ENCODE data around the gene TST. TPM values are rescaled to one million over a fixed set of nuclear protein-coding genes. Genes with fewer than 3 reads are reported as not detected.

The TST gene
- total and polyA plus RNA-seq, 9 of the 15 experiments (the other 6 are each of a cell fraction or from before 2014, with no cell fraction given) = 1.4 to 26.9 (median 12.4) TPM

GRCh38 chr22:36981247-36981775 is 37.9 kb downstream of the TST start:
- intact Hi-C loops (cut with micrococcal nuclease) = no loop called here
- no peak for FAIRE-seq
- H3K4me2 ChIP-seq (ENCODE audit: insufficient read depth, low read length) = no peak overlapping the region
- H3K36me3 ChIP-seq (ENCODE audit: control insufficient read depth, insufficient read depth, low read length) = no peaks in the 10 kb centered on the region; the same call in 2 of the 3 replicates
- H2AFZ ChIP-seq (ENCODE audit: low read depth, low read length) = peak overlapping the region; percentile 74; the same call in 1 of the 2 replicates
- H3K4me3 ChIP-seq = no peak overlapping the region
- peak overlapping the region; percentile 42; the same call in 2 of the 3 replicates for H3K27ac ChIP-seq (ENCODE audit: extremely low read depth, low read depth, low read length)
- no peak for DNase-seq (ENCODE audit: extremely low read depth in 1 of 4, low spot score in 3 of 4)
- no peaks in the 10 kb centered on the region for H3K27me3 ChIP-seq (ENCODE audit: control insufficient read depth in 2 of 2, insufficient read depth in 2 of 2, low read length in 2 of 2)
- no peaks in the 10 kb centered on the region for H3K79me2 ChIP-seq (ENCODE audit: control insufficient read depth, insufficient read depth, low read length)
- H3K9me1 ChIP-seq (ENCODE audit: control insufficient read depth, insufficient read depth, low read length) = no peaks in the 10 kb centered on the region
- no TSS peak for BruUV-seq (replicated peaks)
- in situ Hi-C loops (cut with MboI) = no loop called here
- no peaks in the 10 kb centered on the region for H4K20me1 ChIP-seq (replicated peaks; ENCODE audit: control insufficient read depth, insufficient read depth, low read length)
- TF ChIP-seq SNRNP70 (optimal IDR thresholded peaks at IDR 0.05; ENCODE audit: low read depth, low read length) (no peak), GABPB1 (CRISPR knock-in tag; IDR thresholded peaks at IDR 0.05) (no peak), ZFP36 (IDR thresholded peaks at IDR 0.05; ENCODE audit: low read depth, low read length, partially characterized antibody) (no peak), TOE1 (IDR thresholded peaks at IDR 0.05; ENCODE audit: borderline replicate concordance) (no peak), TOE1 (CRISPR knock-in tag; IDR thresholded peaks at IDR 0.05; ENCODE audit: borderline replicate concordance, low read depth) (no peak), KLF1 (tag; IDR thresholded peaks at IDR 0.05) (no peak), CTCF (IDR thresholded peaks at IDR 0.05 in 2 of 3, conservative IDR thresholded peaks at IDR 0.05 in 1 of 3; ENCODE audit: insufficient read depth in 2 of 3, low read depth in 1 of 3, low read length in 3 of 3) (no peak), E2F6 (IDR thresholded peaks at IDR 0.05; ENCODE audit: borderline replicate concordance in 1 of 2, extremely low read depth in 1 of 2, insufficient read depth in 1 of 2, insufficient read length in 1 of 2, low read depth in 1 of 2, low read length in 1 of 2, poor library complexity in 1 of 2, severe bottlenecking in 1 of 2) (no peak), TFAM (CRISPR knock-in tag; conservative IDR thresholded peaks at IDR 0.05) (no peak)
- TF ChIP-seq, protein P1, sequence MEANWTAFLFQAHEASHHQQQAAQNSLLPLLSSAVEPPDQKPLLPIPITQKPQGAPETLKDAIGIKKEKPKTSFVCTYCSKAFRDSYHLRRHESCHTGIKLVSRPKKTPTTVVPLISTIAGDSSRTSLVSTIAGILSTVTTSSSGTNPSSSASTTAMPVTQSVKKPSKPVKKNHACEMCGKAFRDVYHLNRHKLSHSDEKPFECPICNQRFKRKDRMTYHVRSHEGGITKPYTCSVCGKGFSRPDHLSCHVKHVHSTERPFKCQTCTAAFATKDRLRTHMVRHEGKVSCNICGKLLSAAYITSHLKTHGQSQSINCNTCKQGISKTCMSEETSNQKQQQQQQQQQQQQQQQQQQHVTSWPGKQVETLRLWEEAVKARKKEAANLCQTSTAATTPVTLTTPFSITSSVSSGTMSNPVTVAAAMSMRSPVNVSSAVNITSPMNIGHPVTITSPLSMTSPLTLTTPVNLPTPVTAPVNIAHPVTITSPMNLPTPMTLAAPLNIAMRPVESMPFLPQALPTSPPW (CRISPR knock-in tag; IDR thresholded peaks at IDR 0.05) = no peak
- H3K9ac ChIP-seq (ENCODE audit: insufficient read depth in 1 of 2, low read depth in 2 of 2, low read length in 2 of 2) = peak overlapping the region in 1 of 2 experiments; percentile 35; a peak in 1 of 4 replicates
- CTCF ChIA-PET (ENCODE audit: low intra/inter-chr PET ratio) = interaction anchor here (1.0 kb wide), 1 partner anchor 17 kb away, joined by 4 read pairs; no protein-coding TSS in a partner anchor
- peaks cover 13% of the 10 kb centered on the region for H3K9me3 ChIP-seq (replicated peaks; ENCODE audit: control insufficient read depth, insufficient read depth, low read depth, low read length)
- POLR2A ChIA-PET = interaction anchor here (0.6 kb wide), 1 partner anchor 33 kb away, joined by 3 read pairs; no protein-coding TSS in a partner anchor
- 85% methylated on average over 14 of the region's 16 CpGs for WGBS (ENCODE audit: insufficient coverage, low coverage, missing lambda C conversion rate)
- ATAC-seq = no peak
- H3K4me1 ChIP-seq (replicated peaks in 1 of 2; ENCODE audit: control insufficient read depth in 2 of 2, insufficient read depth in 2 of 2, low read length in 2 of 2) = peaks cover 25 to 34% of the 10 kb centered on the region in 2 experiments; a peak in 4 of 5 replicates

Data from K562 (cell line).